Measurements from ENCODE around the gene WNK4.
A peak's percentile ranks its signal among the peaks of the same experiment; 100 is the strongest.

Gene WNK4

DNA sequence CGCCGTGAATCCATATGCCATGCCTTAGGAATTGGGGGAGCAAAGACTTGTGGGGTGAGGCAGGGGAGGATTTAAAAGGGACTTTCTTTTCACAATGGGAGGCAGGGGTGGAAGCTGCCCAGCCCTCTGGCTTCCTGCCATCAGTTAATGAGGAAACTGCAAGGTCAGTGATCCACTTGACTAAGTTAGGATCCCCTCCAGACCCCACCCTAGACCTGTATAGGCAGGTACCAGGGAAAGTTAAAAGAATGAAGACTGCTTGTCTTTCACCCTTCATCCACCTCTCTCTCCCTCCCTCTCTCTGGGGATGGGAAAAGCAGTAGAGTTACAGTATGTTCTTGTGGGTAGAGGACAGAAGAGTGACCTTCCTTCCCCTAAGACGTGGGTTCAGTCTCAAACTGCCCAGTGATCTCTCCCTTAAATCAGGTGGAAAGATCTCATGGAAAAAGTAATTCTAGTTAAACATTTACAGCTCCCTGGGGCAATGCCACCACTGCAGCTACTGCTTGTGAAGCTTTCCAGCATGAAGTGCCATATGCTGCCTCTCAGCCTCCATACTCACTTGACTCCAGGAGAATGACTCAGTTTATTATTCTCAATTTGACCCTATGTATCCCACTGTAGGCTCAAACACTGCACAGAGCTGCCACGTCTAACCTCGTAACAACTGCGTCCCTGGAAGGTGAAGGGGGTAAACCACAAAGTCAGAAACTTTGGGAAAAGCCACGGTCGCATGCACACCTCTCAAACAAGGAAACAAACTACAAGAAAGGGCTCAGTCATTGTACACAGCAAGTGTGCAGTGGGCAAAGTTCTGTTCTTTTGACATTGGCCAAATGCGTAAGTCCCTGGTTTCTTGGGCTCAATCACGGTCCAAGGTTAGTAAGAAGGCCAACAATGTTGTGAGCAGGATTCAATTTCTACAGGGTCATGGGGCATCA lies 16.9 kb downstream of the WNK4 start:
- DNase-seq: no peak

DNA sequence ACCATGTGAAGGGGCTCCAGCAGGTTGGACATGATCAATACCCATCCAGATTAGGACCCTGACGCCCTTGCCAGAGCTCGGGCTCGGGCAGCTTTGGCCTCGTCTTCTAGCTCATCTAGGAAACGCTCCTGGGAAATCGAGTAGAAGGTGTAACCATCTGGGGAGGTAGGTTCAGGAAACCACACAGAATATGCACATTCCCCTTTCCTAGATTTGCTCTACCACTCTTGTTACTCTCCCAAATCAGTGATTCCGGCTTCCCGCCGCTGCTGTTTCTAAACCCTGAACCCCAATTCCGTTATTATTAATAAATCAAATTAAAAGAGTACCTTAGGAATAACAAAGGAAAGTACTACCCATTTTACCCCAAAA lies 17.6 kb downstream of the WNK4 start:
- no peak for DNase-seq

DNA sequence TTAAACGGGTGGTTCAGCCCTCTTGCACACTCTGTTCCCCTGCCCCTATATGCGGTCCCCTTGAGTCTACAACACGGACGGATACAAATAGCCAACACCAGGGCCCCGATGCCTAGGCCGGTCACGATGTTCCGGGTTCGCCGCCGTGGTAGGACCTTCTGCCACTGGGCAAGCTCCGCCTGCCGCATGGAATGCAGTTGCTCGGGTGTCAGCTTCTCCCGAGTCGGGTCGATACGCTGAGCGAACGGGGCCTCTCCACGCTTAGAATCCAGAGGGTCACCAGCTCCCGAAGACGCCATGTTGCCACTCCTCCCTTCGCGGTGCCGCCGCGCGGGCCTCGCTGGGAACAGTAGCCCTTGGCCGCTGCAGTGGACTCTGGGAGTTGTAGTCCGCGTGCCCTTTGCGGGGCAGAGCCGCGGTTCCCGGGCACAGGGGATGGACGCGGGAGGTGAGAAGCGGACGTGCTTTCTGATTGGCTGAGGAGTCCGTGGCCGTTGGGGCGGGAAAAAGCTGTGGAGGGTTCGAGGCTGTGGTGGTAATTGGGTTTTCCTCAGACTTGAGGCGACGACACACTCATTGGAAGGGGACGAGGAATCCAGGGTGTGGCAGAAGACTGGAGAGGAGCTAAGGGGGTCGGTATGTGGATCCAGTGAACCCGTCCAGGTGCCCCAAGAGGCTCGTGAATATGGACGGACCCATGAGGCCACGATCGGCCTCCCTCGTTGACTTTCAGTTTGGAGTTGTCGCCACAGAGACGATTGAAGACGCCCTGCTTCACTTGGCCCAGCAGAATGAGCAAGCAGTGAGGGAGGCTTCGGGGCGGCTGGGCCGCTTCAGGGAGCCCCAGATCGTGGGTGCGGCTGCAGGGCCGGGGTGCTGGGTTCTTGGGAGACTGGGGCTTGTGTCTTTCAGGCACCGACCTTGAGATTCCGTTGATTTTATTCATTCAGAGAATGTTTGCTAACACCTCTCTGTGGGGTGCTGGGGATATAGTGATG lies 18.3 kb downstream of the WNK4 start, which contains the start of the genes CNTD1 and COA3:
CNTD1 (plus strand) TSS at position 479 of the 998 bp plus-strand sequence; CDS start at position 686, 207 bp downstream.
COA3 (minus strand) TSS at position 322 of the 998 bp plus-strand sequence; CDS start at position 299, 23 bp downstream.
- DNase-seq: peak; percentile 83 to 87

DNA sequence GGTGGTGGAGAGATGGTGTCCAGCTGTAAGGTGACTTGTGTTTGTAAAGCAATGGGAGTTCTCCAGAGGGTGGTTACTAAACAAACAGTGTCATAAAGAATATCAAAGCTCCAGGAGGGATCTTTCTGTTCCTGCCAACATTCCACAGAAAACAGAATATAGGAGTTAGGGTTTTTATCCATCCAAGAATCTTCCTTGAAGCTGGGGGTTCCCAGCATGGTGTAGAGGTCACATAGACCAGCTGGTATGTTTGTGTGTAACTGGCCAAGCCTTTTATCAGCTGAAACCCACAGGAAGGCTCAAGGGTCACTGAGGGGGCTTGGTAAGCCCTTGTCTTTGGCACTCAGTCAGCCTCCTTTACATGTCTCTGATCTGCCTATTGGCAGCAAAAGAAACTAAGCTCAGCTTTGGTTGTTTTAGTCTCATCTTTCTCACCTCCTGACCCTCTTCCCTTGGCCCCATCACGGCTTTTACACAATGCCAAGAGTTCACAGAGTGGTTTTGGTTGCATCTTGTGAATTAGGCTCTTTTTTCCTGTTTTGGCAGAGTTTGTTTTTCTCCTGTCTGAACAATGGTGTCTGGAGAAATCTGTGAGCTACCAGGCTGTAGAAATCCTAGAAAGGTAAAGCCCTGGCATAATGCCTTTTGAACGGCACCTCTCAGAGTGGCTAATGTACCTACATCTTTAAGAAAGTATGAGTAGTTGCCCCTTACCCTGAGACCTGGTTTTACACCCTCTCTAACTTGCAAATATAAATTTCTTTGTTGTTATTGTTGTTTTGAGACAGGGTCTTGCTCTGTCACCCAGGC lies 22.9 kb downstream of the WNK4 start:
- DNase-seq: no peak

DNA sequence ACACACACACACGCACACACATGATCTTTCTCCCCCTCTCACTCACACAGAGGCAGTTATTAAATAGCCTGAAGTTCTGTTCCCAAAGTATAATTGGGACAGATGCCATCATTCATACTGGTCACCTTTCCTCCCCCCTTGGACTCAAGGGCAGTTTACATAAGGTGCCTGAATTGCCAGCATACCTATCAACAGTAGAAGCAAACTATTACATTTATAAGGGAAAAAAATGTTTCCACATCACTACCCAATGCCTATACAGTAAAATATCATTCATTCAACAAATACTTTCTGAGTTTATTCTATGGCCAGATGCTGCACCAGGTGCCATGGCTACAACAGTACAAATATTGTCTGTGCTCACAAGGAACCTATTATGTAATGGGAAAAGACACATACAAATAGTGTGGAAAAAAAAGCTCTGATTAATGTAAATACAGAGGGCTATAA lies 24.5 kb downstream of the WNK4 start:
- no peak for DNase-seq

DNA sequence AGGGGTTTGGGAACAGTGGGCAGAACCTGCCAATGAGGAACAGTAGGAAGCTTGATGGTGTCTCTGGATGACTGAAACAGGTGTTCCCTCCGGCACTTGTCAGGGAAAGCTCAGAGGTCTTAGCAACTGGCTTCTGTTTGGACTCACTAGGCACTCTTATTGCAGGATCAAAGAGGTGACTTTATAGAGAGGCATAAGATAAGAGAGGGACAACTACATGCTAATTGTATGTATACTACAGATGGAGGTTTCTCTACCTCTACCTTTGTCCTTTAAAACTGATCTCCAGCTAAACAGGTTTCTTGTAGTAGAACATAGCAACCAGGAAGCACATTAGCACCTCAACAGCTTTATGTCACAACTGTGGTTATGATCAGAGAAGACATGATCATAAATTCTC lies 25.8 kb downstream of the WNK4 start:
- DNase-seq: no peak

DNA sequence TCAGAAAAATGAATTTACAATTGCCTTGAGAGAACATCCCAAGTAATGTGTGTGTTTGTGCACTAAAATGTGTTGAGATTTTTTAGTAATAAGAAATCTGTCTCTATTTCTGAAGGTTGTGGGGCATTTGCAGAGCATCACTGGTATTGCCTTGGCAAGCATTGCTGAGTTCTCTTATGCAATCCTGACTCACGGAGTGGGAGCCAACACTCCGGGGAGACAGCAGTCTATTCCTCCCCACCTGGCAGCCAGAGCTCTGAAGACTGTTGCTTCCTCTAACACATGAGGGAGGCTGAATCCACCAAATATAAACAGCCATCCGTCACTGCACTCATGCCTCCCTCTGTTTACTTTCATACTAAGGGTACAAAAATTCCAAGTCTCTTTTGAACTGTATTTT lies 28.8 kb downstream of the WNK4 start:
- DNase-seq: peak; percentile 60 to 64

DNA sequence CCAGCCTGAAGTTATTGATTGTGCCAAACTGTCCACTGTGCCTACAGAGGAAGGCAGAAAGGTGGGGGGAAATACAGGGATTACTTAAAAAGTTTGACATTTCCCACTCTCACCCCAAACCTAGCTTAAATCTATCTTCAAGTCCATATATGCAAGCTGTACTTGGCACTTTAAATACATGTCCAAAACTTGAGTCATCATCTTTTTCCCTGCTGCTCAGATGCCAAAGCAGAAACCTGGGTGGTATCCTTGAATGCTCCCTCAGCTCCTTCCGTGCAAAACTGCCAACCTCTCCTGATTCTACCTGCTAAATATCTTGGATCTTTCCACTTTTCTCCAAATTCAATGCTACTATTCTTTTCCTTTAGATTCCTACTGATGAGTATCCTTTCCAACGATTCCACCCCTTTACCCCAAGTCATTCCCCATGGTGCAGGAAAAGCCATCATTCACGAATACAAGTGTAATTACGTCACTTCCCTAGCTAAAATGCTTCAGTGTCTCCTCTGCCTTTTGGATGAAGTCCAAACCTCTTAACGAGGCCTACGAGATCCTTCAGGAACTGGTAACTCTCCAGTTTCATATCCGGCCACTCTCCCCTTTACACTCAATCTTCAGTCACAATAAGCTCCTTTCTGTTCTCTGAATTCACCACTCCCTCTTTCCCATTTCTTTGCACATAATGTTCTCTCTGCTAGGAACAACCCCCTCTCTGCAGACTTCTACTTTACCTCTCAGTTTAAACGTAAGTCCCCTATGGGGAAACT lies 34.4 kb downstream of the WNK4 start:
- DNase-seq: no peak

DNA sequence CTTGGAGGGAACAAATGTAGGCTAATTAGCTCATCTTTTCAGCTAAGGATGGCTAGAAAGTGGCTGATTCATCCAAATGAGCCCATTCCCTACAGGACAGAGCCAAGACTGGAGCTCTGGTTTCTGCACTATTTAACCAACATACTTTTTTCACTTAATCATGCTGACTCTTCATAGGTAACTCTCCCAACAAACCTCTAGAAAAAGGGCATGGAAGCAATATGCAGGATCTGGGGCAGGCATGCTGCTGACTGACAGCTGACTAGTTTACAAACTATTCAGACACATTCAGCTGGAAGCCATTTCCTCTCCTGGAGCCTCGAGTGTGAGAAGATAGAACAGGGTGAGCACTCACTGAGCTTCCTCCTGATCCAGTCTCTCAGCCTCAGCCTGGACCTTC lies 37.5 kb downstream of the WNK4 start:
- DNase-seq: no peak

DNA sequence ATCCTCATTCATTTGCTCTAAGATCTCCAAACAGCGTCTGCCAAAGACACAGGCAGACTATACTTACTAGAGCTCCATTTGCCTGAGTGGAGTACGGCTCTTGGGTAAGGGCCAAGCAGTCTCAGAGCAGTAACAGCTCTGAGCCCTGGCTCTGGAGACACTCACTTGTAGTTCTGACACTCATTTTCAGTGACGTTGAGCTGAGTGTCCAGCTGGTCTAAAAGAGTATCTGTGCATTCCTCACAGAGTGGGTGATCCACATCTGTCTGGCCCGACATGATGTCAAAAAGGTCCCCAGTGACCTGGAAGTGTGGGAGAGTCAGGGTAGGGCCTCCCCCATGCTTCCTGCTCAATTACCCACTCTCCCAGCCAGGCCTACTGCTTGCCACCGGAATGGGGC lies 38.0 kb downstream of the WNK4 start:
- DNase-seq: no peak

DNA sequence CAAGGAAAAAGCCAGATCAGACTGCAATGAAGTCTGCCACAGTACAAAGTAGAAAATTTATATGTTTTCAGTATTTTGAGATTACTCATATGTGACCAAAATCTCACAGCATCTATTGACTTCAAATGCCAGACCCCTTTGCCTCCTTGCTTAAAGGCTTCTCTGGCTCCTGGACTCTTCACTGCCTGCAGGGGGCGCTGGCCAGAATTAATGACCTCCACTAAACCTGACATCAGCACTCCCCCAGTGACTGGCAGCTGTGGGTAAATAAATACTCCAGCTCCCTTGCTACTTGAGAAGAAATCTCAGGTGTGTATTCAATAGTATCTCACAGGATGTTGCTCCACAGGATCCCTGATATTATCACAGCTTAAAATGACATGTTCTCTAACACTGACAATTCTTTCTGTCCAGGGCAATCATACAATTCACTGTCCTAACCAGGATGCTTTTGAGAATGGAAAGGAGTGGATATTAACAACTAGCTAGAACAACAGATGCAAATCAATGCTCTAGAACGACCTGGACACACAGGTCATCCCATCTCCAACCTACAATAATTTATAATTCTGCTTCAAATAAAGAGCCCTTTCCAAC lies 39.6 kb downstream of the WNK4 start:
- DNase-seq: peak; percentile 80 to 81

DNA sequence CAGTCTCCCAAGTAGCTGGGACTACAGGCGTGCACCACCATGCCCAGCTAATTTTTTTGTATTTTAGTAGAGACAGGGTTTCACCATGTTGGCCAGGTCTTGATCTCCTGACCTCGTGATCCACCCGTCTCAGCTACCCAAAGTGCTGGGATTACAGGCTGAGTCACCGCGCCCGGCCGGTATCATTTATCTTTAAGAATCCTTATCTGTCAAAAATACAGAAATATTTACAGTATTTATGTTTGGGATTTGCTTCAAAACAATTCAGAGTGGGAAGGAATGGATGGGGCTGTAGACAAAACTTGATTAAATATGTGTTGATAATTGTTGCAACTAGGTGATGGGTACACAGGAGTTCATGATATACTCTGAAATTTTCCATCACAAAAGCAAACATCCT lies 40.8 kb downstream of the WNK4 start:
- DNase-seq: no peak

DNA sequence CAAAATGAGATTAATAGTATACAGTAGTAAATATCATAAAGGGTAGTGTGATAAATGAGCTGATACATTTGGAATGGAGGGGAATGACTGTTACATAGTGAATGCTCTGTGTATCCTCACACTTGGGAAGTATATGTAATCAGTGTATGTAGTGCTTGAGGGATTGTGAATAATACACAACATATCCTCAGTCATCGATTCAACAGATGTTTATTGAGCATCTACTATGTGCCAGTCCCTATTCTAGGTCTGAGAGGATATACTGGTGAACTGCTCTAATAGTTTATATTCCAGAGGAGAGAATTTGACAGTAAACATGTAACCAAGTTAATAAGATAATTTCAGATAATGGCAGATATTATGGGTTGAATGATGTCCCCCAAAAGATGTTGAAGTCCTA lies 47.1 kb downstream of the WNK4 start:
- DNase-seq: no peak

DNA sequence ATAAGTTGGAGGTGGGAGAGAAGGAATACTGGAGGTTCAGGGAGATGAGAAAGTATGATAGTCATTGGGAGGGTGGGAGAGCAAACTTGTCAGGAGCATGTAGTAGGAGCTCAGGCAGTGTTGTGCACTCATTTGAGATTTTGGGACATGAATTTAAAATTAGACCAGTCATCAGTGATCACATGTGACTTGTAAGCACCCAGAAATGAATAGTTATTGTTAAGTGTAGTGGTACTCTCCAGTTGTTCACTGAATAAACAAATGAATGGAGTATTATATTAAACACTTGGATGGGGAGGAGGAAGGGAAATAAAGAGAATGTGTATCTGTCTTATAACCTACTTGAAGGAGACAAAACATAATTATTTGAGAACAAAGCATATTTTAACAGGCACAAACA lies 50.6 kb downstream of the WNK4 start:
- no peak for DNase-seq

DNA sequence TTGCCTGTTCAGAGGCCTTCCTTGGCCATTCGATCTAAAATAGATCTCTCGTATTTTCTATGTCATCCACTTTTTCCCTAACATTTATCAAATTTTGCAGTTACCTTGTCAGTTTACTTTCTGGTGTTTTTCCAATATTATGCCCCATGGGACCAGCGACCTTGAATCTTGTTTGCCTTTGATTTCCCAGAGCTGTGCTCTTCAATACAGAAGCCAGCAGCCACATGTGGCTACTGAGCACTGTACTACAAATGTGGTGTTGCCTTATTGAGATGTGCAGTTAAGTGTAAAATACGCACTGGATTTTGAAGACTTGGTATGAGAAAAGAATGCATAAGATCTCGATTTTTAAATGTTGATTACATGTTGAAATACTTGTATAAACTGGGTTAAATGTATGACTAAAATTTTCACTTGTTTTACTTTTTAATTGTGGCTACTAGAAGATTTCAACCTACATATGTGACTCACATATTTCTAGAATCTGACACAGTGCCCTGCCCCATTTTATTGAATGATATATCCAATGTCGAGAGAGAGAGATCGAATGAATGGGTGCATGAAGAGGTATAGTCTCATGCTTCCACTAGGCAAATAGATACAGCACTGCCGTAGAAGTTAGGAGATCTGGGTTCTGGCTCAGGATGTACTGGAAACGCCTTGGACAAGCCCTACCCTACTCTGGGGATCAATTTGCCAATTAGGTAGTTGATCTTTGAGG lies 52.0 kb downstream of the WNK4 start:
- DNase-seq: no peak

DNA sequence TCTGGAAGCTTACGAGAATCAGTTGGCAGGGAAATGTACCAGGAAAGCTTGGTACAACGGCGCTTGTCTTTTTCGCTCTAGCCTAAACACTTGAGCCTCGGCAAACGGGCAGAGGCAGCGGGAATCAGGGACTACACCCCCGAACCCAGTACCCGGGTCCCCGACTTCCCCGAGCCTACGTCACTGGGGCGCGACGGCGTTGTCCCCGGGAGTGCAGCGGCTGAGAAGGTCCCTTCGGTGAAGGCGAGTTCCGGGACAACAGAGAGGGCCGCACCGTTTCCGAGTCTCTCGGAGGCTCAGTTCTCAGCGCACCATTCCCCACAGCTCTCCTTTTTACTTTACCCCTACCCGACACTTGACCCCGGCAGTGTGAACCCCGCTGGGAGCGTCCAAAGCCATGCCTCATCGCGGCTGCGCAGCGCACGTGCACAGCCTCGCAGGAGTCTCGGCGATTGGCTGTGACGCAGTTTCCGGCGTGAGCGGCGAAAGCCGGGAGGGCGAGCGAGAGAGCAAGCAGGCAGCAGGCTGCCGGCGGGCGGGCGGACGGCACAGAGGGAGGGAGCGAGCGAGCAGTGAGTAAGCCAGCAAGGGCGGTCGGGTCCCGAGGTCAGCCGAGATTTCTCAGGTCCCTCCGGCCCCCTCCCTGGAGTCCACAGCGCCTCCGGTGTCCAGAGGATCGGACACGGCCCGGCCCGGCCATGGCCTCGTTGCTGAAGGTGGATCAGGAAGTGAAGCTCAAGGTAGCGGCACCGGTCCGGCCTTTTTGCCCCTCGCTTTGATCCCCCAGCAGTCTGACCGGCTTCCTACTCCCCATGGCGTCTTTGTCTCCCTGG lies 52.7 kb downstream of the WNK4 start, which contains the start of gene PSME3:
PSME3 (plus strand) TSS at position 464 of the 833 bp plus-strand sequence; CDS start at position 699, 235 bp downstream.
- peak; percentile 90 to 95 for DNase-seq

DNA sequence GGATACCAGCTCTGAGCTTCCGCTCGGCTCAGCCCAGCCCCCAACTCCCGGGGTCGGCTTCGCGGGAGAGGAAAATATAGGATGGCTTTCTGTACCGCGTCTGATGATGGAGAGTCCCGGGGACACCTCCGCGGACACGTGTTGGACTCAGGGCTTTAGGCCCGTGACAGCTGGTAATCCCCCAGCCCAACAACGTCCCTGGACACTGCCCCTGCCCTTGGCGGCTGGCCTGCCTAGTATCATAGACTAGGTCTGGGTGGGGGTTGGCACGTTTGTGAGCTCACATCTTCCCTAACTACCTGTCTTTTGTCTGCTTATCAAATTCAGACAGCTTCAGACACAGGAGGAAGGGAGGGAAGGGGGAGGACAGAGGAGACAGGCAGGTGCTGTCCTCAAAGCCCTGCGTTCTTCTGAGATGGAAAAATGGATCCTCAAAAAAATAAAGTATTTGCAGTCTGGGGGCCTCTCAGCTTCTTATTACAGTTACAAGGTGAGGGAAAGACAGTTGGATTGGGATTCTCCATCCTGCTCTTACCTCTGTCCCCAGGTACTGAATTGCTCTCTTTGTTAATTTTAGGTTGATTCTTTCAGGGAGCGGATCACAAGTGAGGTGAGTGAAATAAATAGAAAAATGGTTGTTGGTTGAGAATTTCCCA lies 53.5 kb downstream of the WNK4 start:
- no peak for DNase-seq

DNA sequence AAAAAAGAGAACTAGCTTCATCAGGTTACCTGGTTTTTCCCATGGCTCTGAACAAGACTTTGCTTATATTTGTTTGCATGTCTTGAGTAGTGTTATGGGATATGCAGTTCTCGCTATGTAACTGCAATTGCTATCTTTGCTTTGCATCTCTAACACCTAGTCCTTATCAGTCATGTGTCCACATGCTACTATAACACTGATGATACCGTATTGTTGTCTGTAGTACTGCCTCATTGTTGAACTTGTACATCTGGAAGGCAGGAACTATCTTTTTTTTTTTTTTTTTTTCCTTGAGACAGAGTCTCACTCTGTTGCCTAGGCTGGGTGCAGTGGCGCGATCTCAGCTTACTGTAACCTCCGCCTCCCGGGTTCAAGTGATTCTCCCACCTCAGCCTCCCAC lies 55.3 kb downstream of the WNK4 start:
- no peak for DNase-seq

Data from AML-193 (cell line).